GM12873 (cell line): Measurements from ENCODE around the gene MAP1S.

Experiments
- CTCF ChIP-seq: IDR thresholded peaks from 2 replicates; pipeline ENCODE4 v1.5.1; 2012; ENCODE audit warnings: low read depth, mild to moderate bottlenecking, moderate library complexity, low read length, control low read depth; ENCODE audit not compliant: insufficient read depth; ENCODE audit errors: missing control alignments

Gene MAP1S

GRCh38 chr19:17741456-17741855 lies 22.2 kb downstream of the MAP1S start:
- TF ChIP-seq CTCF = no peak

- no peak for TF ChIP-seq CTCF
Observed at GRCh38 chr19:17743874-17744580, 24.7 kb downstream of the MAP1S start.

- no peak for TF ChIP-seq CTCF
Observed at GRCh38 chr19:17747205-17748098, 28.2 kb downstream of the MAP1S start.

GRCh38 chr19:17748884-17749638 lies 29.8 kb downstream of the MAP1S start:
- no peak for TF ChIP-seq CTCF

- no peak for TF ChIP-seq CTCF
Observed at GRCh38 chr19:17749912-17750317, 30.6 kb downstream of the MAP1S start.

GRCh38 chr19:17751103-17751911 lies 32.0 kb downstream of the MAP1S start, which contains the start of gene FCHO1:
FCHO1 (plus strand) TSS chr19:17751477; CDS start chr19:17755165, 3,688 bp downstream.
- no peak for TF ChIP-seq CTCF
